ENCODE data around the gene VEGFC.

VEGFC gene

DNA sequence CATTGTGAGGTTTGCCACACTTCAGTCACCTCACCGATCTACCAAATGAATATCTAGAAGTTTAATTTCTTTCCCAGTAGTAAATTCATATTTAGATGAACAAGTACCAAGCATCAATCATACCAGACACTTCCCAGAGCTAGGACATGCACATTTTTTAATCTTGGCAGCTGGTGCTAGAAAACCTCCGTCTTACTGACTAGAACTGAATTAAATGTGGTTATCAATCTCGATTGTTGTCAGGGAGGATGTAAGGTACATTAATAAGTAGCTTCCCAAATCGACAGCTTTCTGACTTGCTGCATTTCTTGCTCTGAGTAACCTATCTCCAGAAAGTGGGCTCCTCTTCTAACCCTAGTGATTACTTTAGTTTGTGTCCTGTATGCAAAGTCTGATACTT is 34.4 kb downstream of the VEGFC start:
- Mint-ChIP-seq H3K27me3 (peaks cover 6% of the 10 kb centered on the region), H3K27ac (no peak overlapping the region), H3K9me3 (no peaks in the 10 kb centered on the region), H3K4me3 (no peak overlapping the region), H3K36me3 (ENCODE audit: low read depth) (no peaks in the 10 kb centered on the region), H3K4me1 (ENCODE audit: low read depth) (no peaks in the 10 kb centered on the region)

DNA sequence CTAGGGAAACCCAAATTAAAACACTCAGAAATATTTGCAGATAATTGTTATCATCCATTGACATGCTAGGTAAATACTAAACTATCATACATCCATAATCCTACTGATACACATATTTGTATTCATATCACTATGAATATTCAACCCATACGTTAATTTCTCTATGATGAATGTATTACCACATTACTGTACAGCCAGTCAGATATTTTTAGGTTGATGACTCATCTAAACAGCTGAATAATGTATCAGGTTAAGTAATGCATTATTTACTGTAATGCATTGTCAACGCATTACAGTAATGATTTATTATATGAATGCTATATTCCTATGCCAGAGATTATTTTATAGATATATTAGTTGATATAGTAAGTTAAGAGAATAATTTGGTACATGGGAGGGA is 37.1 kb downstream of the VEGFC start:
- Mint-ChIP-seq H3K4me1 (ENCODE audit: low read depth) (no peaks in the 10 kb centered on the region), H3K27me3 (peaks cover 6% of the 10 kb centered on the region), H3K9me3 (no peaks in the 10 kb centered on the region), H3K4me3 (no peak overlapping the region), H3K27ac (no peak overlapping the region), H3K36me3 (ENCODE audit: low read depth) (no peaks in the 10 kb centered on the region)

DNA sequence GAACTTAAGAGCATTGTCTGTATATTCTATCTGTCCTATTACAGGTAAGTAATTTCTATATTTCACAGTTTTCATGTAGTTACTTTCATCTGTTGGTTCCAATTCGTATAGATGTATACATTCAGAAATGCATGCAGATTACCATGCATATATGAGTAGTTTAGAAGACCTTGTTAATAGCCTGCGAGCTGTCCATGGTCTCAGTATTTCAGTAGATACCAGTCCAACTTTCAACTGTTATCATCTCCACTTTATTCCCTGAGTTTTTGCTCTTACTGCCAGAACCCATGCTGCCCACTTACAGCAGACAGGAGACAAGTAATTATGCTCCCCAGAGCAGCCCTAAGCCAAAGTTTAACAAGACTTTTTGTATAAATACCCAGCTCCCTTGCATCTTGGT is 37.7 kb downstream of the VEGFC start:
- Mint-ChIP-seq H3K4me3 (no peak overlapping the region), H3K27me3 (peaks cover 6% of the 10 kb centered on the region), H3K36me3 (ENCODE audit: low read depth) (no peaks in the 10 kb centered on the region), H3K4me1 (ENCODE audit: low read depth) (no peaks in the 10 kb centered on the region), H3K9me3 (no peaks in the 10 kb centered on the region), H3K27ac (no peak overlapping the region)

DNA sequence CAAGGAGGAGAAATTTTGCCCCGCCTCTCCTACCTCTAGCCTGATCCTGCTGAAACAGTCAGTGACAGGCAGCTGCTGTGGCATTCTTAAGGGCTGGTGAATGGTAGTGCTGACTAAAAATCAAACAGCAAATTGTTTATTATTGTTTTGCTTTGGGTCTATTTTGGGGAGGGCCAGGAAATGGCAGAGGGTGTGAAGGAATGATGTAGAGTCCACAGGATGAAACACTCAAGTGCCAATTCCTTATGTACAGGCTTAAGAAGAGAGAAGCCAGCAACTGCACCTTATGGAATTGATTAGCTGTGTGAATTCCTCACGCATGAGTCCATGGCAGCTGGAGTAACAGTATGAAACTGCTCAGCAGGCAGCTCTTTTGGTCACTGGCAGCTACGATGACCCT is 39.7 kb downstream of the VEGFC start:
- Mint-ChIP-seq H3K27ac (no peak overlapping the region), H3K27me3 (peaks cover 2% of the 10 kb centered on the region), H3K4me3 (no peak overlapping the region), H3K36me3 (ENCODE audit: low read depth) (no peaks in the 10 kb centered on the region), H3K4me1 (ENCODE audit: low read depth) (no peaks in the 10 kb centered on the region), H3K9me3 (no peaks in the 10 kb centered on the region)

DNA sequence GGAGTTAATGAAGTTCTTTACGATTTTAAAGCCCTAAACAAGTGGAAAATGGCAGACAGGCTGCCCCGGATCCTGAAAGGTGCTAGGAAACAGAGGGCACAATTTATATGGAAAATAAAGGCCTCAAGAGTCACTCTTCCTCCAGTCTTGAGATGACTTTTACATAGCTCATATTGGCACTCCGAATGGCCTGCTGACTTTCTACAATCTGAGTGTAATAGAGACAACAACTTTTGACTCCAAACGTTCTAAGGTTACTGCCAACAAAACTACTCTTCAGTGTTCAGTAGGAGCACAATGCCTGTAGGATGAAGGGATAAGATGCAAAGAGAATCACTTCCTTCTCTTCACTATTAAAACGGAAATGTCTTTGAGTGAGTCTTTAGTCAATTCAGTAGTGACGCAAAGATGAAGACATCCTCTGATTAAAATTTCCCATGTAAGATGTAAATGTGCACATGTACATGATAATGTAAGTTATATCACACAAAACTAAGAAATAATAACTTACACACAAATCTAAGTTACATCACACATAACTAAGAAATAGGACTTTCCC is 40.5 kb downstream of the VEGFC start:
- Mint-ChIP-seq H3K4me1 (ENCODE audit: low read depth) (no peaks in the 10 kb centered on the region), H3K27ac (no peak overlapping the region), H3K36me3 (ENCODE audit: low read depth) (no peaks in the 10 kb centered on the region), H3K27me3 (no peaks in the 10 kb centered on the region), H3K4me3 (no peak overlapping the region), H3K9me3 (no peaks in the 10 kb centered on the region)

DNA sequence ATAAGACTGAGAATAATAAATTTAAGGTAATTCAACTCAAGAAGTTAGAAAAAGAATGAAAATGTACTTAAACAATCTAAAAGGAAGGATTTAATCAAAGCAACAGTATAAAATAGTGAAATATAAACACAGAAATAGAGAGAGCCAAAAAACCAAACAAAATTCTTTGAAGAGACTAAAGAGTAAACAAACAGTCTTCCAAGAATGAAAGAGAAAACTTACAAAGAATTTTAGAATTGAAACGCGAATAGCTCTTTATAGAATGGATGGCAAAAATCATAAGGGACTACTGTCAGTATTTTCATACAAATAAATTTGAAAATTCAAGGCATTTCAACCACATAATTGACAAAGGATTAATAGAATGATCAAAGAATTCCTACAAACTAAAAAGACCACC is 41.7 kb downstream of the VEGFC start:
- Mint-ChIP-seq H3K4me3 (no peak overlapping the region), H3K27me3 (no peaks in the 10 kb centered on the region), H3K36me3 (ENCODE audit: low read depth) (no peaks in the 10 kb centered on the region), H3K27ac (no peak overlapping the region), H3K4me1 (ENCODE audit: low read depth) (no peaks in the 10 kb centered on the region), H3K9me3 (no peaks in the 10 kb centered on the region)

DNA sequence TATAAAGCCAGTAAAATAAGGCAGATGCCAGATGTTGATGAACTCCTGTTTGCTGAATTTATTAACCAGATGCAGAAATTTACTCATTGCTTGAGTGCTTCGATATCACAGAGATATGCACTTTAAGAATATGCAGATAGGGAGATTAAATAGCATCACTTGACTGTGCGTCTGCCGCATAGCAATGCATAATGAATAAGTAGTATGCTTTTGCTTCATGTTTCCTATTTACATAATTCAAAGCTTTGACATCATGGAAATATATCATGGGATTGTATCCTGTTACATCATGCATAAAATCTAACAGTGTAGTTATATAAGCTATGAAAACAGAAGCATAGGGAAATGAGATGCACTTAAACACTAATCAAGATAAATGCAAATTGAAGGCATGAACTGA is 45.9 kb downstream of the VEGFC start:
- Mint-ChIP-seq H3K4me1 (ENCODE audit: low read depth) (no peaks in the 10 kb centered on the region), H3K27me3 (no peaks in the 10 kb centered on the region), H3K27ac (no peak overlapping the region), H3K36me3 (ENCODE audit: low read depth) (no peaks in the 10 kb centered on the region), H3K9me3 (no peaks in the 10 kb centered on the region), H3K4me3 (no peak overlapping the region)

DNA sequence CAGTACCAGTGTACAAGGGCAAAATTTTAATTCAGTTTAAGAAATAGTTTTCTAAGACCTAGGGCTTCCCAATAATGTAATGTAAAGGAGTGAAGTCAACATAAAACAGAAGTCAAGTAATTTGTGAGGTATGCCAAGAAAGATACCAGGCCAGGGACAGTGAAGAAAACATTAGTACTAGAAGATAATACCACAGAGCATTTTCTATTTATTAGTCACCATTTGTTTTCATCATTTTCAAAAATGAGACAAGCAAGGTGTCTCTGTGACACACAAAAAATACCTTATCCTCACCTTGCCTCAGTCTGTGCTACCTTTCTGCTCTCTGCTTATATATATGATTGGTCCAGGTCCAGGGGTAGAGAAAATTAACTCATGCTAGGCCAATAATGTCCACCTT is 46.8 kb downstream of the VEGFC start:
- Mint-ChIP-seq H3K36me3 (ENCODE audit: low read depth) (no peaks in the 10 kb centered on the region), H3K9me3 (no peaks in the 10 kb centered on the region), H3K4me3 (no peak overlapping the region), H3K27ac (no peak overlapping the region), H3K4me1 (ENCODE audit: low read depth) (no peaks in the 10 kb centered on the region), H3K27me3 (no peaks in the 10 kb centered on the region)

DNA sequence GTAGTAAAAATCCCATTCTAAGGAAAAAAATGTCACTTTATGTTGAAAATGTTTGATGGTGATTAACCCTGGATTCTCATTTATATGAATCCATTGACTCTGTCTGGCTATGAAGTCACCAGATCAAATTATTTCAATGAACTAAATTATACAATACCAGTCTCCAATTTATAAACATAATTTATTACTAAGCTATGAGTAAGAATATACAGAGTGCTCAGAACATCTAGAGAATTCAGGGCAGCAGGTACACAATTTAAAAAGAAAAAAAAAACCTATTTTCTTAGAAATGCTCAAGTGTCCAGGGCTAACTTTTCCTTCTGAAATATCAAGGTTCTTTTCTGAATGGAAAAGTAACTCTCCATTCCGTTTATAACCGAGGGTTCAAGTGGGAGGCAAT is 48.6 kb downstream of the VEGFC start:
- Mint-ChIP-seq H3K27ac (no peak overlapping the region), H3K36me3 (ENCODE audit: low read depth) (no peaks in the 10 kb centered on the region), H3K27me3 (no peaks in the 10 kb centered on the region), H3K4me1 (ENCODE audit: low read depth) (no peaks in the 10 kb centered on the region), H3K4me3 (no peak overlapping the region), H3K9me3 (no peaks in the 10 kb centered on the region)

DNA sequence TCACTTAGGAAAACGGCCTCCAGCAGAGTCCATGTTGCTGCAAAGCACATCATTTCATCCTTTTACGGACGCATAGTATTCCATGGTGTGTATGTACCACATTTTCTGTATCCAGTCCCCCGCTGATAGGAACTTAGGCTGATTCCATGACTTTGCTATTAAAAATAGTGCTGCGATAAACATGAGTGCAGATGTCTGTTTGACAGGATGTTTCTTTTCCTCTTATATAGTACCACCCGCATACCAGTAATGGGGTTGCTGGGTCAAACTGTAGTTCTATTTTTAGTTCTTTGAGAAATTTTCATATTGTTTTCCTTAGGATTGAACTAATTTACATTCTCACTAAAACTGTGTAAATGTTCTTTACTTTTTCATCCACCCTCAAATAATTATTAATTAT is 50.5 kb downstream of the VEGFC start:
- no peaks in the 10 kb centered on the region for H3K9me3 Mint-ChIP-seq
- no peaks in the 10 kb centered on the region for H3K4me1 Mint-ChIP-seq (ENCODE audit: low read depth)
- no peaks in the 10 kb centered on the region for H3K36me3 Mint-ChIP-seq (ENCODE audit: low read depth)
- H3K4me3 Mint-ChIP-seq = no peak overlapping the region
- no peak overlapping the region for H3K27ac Mint-ChIP-seq
- H3K27me3 Mint-ChIP-seq = no peaks in the 10 kb centered on the region

DNA sequence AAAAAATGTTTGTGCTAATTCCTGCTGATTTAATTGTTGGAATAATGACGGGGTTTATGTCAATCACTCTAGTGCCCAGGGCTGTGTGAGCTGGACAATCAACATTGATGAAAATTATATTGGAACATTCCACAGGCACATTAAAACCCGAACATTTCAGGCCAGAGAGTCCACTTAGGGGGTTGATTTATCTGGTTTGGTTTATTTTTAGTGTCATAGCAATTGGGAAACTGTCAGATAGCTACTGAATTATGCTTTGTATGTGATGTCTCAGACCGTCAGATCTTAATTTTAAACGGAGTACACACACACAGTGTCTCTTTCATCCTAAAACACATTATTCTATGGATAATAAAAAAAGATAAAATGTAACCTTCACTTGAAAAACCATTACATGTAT is 51.5 kb downstream of the VEGFC start:
- Mint-ChIP-seq H3K36me3 (ENCODE audit: low read depth) (no peaks in the 10 kb centered on the region), H3K27me3 (no peaks in the 10 kb centered on the region), H3K4me1 (ENCODE audit: low read depth) (no peaks in the 10 kb centered on the region), H3K4me3 (no peak overlapping the region), H3K27ac (no peak overlapping the region), H3K9me3 (no peaks in the 10 kb centered on the region)

DNA sequence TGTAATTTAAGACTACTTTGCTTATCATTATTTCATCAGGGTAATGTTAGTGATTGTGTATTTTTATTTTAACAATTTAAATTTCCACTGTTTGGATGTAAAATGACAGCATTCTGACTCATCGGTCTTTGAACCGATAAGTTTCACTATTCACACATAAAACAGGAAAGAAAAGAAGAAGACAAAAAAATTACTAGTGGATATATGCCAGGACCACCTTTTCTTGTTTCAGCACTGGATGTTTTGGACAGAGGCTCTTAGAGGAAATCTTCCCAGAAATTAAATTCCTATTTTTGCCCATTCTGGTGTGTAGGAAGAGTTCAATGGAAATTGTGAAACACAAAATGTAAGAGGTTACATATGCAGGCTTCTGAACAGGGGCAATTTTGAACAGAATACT is 57.4 kb downstream of the VEGFC start:
- Mint-ChIP-seq H3K9me3 (no peaks in the 10 kb centered on the region), H3K27me3 (no peaks in the 10 kb centered on the region), H3K36me3 (ENCODE audit: low read depth) (no peaks in the 10 kb centered on the region), H3K27ac (no peak overlapping the region), H3K4me1 (ENCODE audit: low read depth) (no peaks in the 10 kb centered on the region), H3K4me3 (no peak overlapping the region)

DNA sequence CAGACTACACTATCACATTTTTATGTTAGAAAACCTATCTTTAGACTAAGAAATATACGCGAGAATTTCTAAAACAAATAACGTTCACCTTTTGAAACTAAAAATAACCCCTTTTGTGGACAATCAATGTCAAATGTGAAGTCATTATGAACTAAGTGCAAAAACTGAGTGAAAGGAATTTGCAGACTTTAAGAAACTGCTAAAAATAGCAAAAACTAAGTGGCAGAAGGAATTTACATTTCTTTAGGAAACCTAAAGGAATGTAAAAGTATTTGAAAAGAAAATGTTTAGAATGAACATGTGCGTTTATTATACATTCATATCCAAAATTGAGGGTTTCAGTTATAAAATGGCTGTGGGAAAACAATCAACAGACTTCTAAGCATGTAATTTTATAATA is 58.3 kb downstream of the VEGFC start:
- Mint-ChIP-seq H3K4me3 (no peak overlapping the region), H3K27me3 (no peaks in the 10 kb centered on the region), H3K9me3 (no peaks in the 10 kb centered on the region), H3K36me3 (ENCODE audit: low read depth) (no peaks in the 10 kb centered on the region), H3K27ac (no peak overlapping the region), H3K4me1 (ENCODE audit: low read depth) (no peaks in the 10 kb centered on the region)

DNA sequence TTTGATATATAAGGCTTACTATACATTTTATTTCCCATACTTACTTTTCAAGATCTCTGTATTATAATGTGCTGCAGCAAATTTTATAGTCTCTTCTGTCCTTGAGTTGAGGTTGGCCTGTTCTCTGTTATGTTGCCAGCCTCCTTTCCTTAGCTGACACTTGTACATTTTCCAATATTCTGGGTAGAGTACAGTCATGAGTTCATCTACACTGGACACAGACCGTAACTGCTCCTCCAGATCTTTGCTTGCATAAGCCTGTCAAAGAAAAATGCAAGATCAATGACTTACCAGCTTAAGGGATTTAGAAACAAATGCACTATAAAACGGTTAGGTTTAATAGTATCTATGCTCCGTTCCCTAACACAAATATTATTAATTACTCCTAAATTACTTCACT is 63.2 kb downstream of the VEGFC start:
- no peak overlapping the region for H3K27ac Mint-ChIP-seq
- H3K9me3 Mint-ChIP-seq = no peaks in the 10 kb centered on the region
- no peaks in the 10 kb centered on the region for H3K4me1 Mint-ChIP-seq (ENCODE audit: low read depth)
- no peak overlapping the region for H3K4me3 Mint-ChIP-seq
- H3K36me3 Mint-ChIP-seq (ENCODE audit: low read depth) = no peaks in the 10 kb centered on the region
- no peaks in the 10 kb centered on the region for H3K27me3 Mint-ChIP-seq

DNA sequence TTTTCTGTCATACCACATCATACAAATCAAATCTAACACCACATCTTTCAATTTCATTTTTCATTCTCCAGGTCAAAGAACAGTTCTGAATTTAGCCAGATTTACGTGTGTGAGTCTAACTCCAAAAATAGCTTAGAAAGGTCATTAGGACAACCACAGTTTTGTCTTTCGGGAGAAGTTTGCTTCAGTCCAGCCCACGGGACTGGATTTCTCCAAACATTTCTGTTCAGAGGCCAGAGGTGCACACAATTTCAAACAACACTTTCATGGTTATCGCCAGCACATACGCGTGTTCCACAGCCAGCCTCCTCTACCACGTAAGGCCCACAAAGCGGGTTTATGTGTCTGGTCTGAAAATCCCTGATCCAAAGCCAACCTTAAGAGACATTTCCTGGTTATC is 65.9 kb downstream of the VEGFC start:
- no peaks in the 10 kb centered on the region for H3K36me3 Mint-ChIP-seq (ENCODE audit: low read depth)
- no peaks in the 10 kb centered on the region for H3K4me1 Mint-ChIP-seq (ENCODE audit: low read depth)
- H3K27ac Mint-ChIP-seq = no peak overlapping the region
- H3K27me3 Mint-ChIP-seq = no peaks in the 10 kb centered on the region
- H3K4me3 Mint-ChIP-seq = no peak overlapping the region
- H3K9me3 Mint-ChIP-seq = no peaks in the 10 kb centered on the region

DNA sequence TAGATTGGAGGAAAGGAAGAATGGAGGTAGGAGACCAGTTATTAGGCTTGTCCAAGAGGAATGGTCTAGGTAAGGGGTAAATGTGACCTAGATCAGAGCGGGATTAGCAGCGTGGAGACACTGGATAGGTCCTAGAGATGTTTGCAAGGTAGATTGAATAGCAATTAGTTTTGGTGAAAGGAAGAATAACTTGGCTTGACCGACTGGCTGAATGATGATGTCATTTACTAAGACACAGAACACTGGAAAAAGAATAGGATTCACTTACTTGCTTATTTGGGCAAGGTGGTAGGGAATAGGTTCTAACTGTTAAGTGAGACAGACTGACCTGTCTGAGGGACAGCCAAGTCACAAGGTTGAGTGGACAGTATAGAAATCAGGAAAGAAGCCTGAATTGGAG is 71.3 kb downstream of the VEGFC start:
- Mint-ChIP-seq H3K27ac (no peak overlapping the region), H3K4me3 (no peak overlapping the region), H3K27me3 (no peaks in the 10 kb centered on the region), H3K4me1 (ENCODE audit: low read depth) (no peaks in the 10 kb centered on the region), H3K9me3 (no peaks in the 10 kb centered on the region), H3K36me3 (ENCODE audit: low read depth) (no peaks in the 10 kb centered on the region)

DNA sequence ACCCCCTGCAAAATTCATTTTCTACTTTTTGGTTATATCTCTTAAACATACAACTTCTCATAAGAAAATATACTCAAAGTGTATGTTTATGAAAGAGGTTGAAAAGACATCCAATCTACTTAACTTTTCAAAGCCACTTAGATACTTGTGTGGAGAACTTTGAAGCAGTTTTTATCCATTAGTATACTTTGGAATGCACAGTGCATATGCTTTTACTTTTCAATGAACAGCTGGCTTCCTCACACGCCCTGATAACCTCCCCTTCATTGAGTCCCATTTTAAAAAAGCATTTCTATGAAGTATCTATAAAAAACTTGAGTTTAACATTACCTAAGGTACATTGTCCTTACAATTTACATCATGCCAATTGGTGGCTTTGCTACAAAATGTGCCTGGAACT is 73.8 kb downstream of the VEGFC start:
- Mint-ChIP-seq H3K4me1 (ENCODE audit: low read depth) (no peaks in the 10 kb centered on the region), H3K36me3 (ENCODE audit: low read depth) (no peaks in the 10 kb centered on the region), H3K27ac (no peak overlapping the region), H3K4me3 (no peak overlapping the region), H3K9me3 (no peaks in the 10 kb centered on the region), H3K27me3 (no peaks in the 10 kb centered on the region)
